Measurements from ENCODE around the gene MAP3K3. TPM values are rescaled to one million over a fixed set of nuclear protein-coding genes. Genes with fewer than 3 reads are reported as not detected.

MAP3K3 gene
- total and polyA plus RNA-seq, 2 donors (not counting 3 experiments of a cell fraction or from before 2014, with no cell fraction given): 56.6 to 81.0 TPM

DNA sequence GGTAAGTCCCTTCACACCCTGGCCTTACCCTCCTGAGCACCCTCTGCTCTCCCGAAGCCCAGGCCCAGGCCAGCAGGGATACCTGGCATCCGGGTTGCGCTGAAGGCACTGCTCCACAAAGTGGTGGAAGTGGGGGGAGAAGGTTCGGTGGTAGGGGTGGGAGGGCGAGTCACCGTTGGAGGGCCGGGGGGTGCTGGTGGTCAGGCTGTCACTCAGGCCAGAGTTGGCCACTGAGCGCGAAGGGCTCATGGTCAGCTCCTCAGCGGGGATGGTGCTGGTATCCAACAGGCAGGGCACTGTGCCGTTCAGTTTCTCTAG, 82.0 kb downstream of the MAP3K3 start:
- no TSS peak for BruUV-seq (replicated peaks)
- Histone ChIP-seq H3K4me1 (ENCODE audit: control insufficient read depth, extremely low read depth, insufficient read depth, low read length) (peaks cover 19% of the 10 kb centered on the region), H3K4me2 (ENCODE audit: insufficient read depth, low read length) (no peak overlapping the region), H4K20me1 (replicated peaks; ENCODE audit: control insufficient read depth, extremely low read depth, insufficient read depth, low read length) (no peaks in the 10 kb centered on the region), H3K79me2 (ENCODE audit: control insufficient read depth, insufficient read depth, low read length) (peaks cover 7% of the 10 kb centered on the region), H3K4me3 (replicated peaks in 1 of 3; ENCODE audit: insufficient read depth in 1 of 3, low read depth in 1 of 3, low read length in 3 of 3) (no peak overlapping the region), H3K9me3 (replicated peaks; ENCODE audit: control insufficient read depth, insufficient read depth, low read length) (no peaks in the 10 kb centered on the region), H3K27ac (ENCODE audit: insufficient read depth, low read depth, low read length) (no peak overlapping the region), H2AFZ (ENCODE audit: low read depth, low read length) (no peak overlapping the region), H3K36me3 (ENCODE audit: control insufficient read depth in 2 of 2, extremely low read depth in 1 of 2, insufficient read depth in 2 of 2, low read length in 2 of 2) (peaks cover 0 to 12% of the 10 kb centered on the region in 2 experiments), H3K27me3 (ENCODE audit: control insufficient read depth in 2 of 2, insufficient read depth in 2 of 2, low read length in 2 of 2) (no peaks in the 10 kb centered on the region), H3K9me1 (replicated peaks; ENCODE audit: control insufficient read depth, extremely low read depth, insufficient read depth, low read length) (no peaks in the 10 kb centered on the region), H3K9ac (replicated peaks; ENCODE audit: extremely low read depth, insufficient read depth, low read length) (no peak overlapping the region)
- POLR2A ChIA-PET: no interaction called here
- DNase-seq (ENCODE audit: low read depth, low spot score) (no peak), FAIRE-seq (no peak)
- dilution Hi-C loops (cut with MboI; ENCODE audit: extremely low pct_ligation_motif_present, low sequenced_read_pairs) (no loop called here), intact Hi-C loops (cut with micrococcal nuclease) (no loop called here)
- CTCF ChIA-PET: no interaction called here
- TF ChIP-seq, protein P1, sequence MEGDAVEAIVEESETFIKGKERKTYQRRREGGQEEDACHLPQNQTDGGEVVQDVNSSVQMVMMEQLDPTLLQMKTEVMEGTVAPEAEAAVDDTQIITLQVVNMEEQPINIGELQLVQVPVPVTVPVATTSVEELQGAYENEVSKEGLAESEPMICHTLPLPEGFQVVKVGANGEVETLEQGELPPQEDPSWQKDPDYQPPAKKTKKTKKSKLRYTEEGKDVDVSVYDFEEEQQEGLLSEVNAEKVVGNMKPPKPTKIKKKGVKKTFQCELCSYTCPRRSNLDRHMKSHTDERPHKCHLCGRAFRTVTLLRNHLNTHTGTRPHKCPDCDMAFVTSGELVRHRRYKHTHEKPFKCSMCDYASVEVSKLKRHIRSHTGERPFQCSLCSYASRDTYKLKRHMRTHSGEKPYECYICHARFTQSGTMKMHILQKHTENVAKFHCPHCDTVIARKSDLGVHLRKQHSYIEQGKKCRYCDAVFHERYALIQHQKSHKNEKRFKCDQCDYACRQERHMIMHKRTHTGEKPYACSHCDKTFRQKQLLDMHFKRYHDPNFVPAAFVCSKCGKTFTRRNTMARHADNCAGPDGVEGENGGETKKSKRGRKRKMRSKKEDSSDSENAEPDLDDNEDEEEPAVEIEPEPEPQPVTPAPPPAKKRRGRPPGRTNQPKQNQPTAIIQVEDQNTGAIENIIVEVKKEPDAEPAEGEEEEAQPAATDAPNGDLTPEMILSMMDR (IDR thresholded peaks at IDR 0.05; ENCODE audit: extremely low read depth in 1 of 2, insufficient read depth in 1 of 2, low read depth in 1 of 2, low read length in 2 of 2): no peak
- TF ChIP-seq FOS (IDR thresholded peaks at IDR 0.05; ENCODE audit: borderline replicate concordance, insufficient read depth, low read length): no peak
- no peak for TF ChIP-seq MYC (IDR thresholded peaks at IDR 0.05; ENCODE audit: low read depth, low read length)
- no peak for TF ChIP-seq EZH2 (IDR thresholded peaks at IDR 0.05; ENCODE audit: borderline replicate concordance, low read depth, low read length, severe bottlenecking)
- no peak for TF ChIP-seq GATA2 (IDR thresholded peaks at IDR 0.05; ENCODE audit: insufficient read depth, insufficient read length, low read depth, low read length)
- no peak for TF ChIP-seq JUN (IDR thresholded peaks at IDR 0.05; ENCODE audit: borderline replicate concordance, insufficient read depth, insufficient read length, low read depth)
- no peak for TF ChIP-seq POLR2A (IDR thresholded peaks at IDR 0.05; ENCODE audit: low read depth, low read length)
- TF ChIP-seq, protein P2, sequence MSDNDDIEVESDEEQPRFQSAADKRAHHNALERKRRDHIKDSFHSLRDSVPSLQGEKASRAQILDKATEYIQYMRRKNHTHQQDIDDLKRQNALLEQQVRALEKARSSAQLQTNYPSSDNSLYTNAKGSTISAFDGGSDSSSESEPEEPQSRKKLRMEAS (IDR thresholded peaks at IDR 0.05; ENCODE audit: insufficient read depth, insufficient read length): no peak
- no peak for TF ChIP-seq POLR2AphosphoS5 (IDR thresholded peaks at IDR 0.05; ENCODE audit: insufficient read depth, low read depth, low read length)
